ENCODE measurements around the gene SHISA6.

Gene SHISA6

GRCh38 chr17:11302401-11303186 lies 61.6 kb downstream of the SHISA6 start:
- no peak for TF ChIP-seq CTCF (conservative IDR thresholded peaks at IDR 0.05; ENCODE audit: control insufficient read depth, insufficient read depth, low read depth, low read length)
- DNase-seq (ENCODE audit: low read depth) = no peak
- H3K4me3 ChIP-seq (ENCODE audit: control insufficient read depth, low read depth, low read length) = no peak overlapping the region

- no peak for DNase-seq (ENCODE audit: low read depth)
- TF ChIP-seq CTCF (conservative IDR thresholded peaks at IDR 0.05; ENCODE audit: control insufficient read depth, insufficient read depth, low read depth, low read length) = no peak
- no peak overlapping the region for H3K4me3 ChIP-seq (ENCODE audit: control insufficient read depth, low read depth, low read length)
Observed at GRCh38 chr17:11303773-11304394, 62.9 kb downstream of the SHISA6 start.

GRCh38 chr17:11304568-11304967 lies 63.6 kb downstream of the SHISA6 start:
- TF ChIP-seq CTCF (conservative IDR thresholded peaks at IDR 0.05; ENCODE audit: control insufficient read depth, insufficient read depth, low read depth, low read length) = no peak
- DNase-seq (ENCODE audit: low read depth) = no peak
- H3K4me3 ChIP-seq (ENCODE audit: control insufficient read depth, low read depth, low read length) = no peak overlapping the region

- TF ChIP-seq CTCF (conservative IDR thresholded peaks at IDR 0.05; ENCODE audit: control insufficient read depth, insufficient read depth, low read depth, low read length) = no peak
- no peak overlapping the region for H3K4me3 ChIP-seq (ENCODE audit: control insufficient read depth, low read depth, low read length)
- no peak for DNase-seq (ENCODE audit: low read depth)
Observed at GRCh38 chr17:11305524-11305923, 64.5 kb downstream of the SHISA6 start.

GRCh38 chr17:11308531-11308930 lies 67.5 kb downstream of the SHISA6 start:
- TF ChIP-seq CTCF (conservative IDR thresholded peaks at IDR 0.05; ENCODE audit: control insufficient read depth, insufficient read depth, low read depth, low read length) = no peak
- no peak overlapping the region for H3K4me3 ChIP-seq (ENCODE audit: control insufficient read depth, low read depth, low read length)
- DNase-seq (ENCODE audit: low read depth) = no peak

- DNase-seq (ENCODE audit: low read depth) = no peak
- no peak overlapping the region for H3K4me3 ChIP-seq (ENCODE audit: control insufficient read depth, low read depth, low read length)
- no peak for TF ChIP-seq CTCF (conservative IDR thresholded peaks at IDR 0.05; ENCODE audit: control insufficient read depth, insufficient read depth, low read depth, low read length)
Observed at GRCh38 chr17:11309033-11309432, 68.0 kb downstream of the SHISA6 start.

All from fibroblast of mammary gland (primary cell).